K562 (cell line): ENCODE data around the gene CACNA1S.

Experiments used
- CREB3 ChIP-seq: fragments of 450-650 bp; conservative IDR thresholded peaks from 2 replicates; pipeline ENCODE4 v1.6.1; 2016; ENCODE audit warnings: missing genetic modification characterization, low read depth, mild to moderate bottlenecking, missing compliant biosample characterization, moderate library complexity
- EGR1 ChIP-seq: fragments of 450-650 bp; conservative IDR thresholded peaks from 2 replicates; pipeline ENCODE4 v1.6.1; 2017; ENCODE audit warnings: mild to moderate bottlenecking

GRCh38 chr1:201140235-201140940 is 28.2 kb upstream of the CACNA1S start:
- no peak for TF ChIP-seq CREB3 (tag)
- TF ChIP-seq EGR1: no peak
